NCI-H510A (cell line): ENCODE data around the gene ARHGEF28.

Source experiments
- DNase-seq: peaks from one replicate; lab custom pipeline; 2025; lab: John Stamatoyannopoulos, UW

Gene ARHGEF28

DNA sequence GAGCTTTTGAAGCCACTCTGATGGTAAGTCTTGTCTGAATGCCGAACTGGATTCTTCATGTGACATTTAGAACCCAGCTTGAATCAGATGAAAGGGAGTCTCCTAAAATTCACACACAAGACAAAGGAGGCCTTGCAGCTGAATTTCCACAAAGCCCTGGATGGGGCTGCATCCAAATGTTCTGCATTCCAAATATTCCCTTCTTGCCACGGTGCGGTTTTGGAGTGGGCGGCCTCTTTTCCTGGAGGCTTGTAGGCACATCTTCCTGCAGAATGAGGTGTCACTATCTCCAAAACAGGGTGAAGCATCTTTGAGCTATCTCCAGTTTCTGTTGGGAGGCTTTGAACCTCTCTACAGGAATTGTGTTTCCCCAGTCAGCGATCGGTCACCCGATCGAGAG, 342.7 kb downstream of the ARHGEF28 start:
- DNase-seq = no peak

- DNase-seq = no peak
These were observed 343.4 kb downstream of the ARHGEF28 start for GRCh38 chr5:73969195-73970036.

GRCh38 chr5:73971326-73971725, 345.3 kb downstream of the ARHGEF28 start:
- no peak for DNase-seq

GRCh38 chr5:73973135-73973534, 347.1 kb downstream of the ARHGEF28 start:
- no peak for DNase-seq

- DNase-seq = no peak
These were observed 348.9 kb downstream of the ARHGEF28 start for GRCh38 chr5:73974871-73975360.

DNA sequence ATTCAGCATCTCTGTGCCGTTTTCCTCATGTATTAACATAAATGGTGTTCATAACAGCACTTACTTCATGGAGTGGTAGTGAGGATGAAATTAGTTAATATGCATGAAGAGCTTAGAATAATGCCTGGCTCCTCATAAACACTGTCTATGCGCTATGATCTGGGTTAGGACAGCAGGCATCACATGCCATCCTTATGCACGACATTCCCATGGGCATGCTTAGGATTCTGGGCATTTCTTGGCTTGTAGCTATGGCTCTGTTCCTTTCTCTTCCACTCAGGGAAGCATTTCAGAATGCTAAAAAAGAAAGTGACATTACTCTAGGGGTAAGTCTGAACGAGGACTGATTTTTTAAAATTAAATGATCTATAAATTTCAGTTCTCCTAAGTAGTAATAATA, 349.8 kb downstream of the ARHGEF28 start:
- no peak for DNase-seq

DNA sequence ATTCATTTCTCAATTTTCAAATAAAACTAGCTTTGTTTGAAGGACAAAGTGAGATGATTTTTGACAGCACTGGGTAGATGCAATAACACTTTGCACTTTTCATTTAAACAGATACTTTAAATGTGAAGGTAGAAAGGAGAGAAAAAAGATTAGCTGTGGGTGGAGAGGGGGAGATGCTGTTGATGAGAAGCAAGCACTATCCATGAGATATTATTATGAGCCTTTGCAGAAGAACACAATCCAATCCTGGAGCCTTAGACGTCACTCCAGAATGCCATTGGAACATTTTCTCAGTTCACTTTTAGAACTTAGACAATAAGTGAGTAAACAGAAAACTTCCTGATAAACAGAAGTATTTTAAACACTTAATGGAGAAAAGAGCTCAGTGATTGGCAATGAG, 351.1 kb downstream of the ARHGEF28 start:
- no peak for DNase-seq

- DNase-seq = no peak
These were observed 353.3 kb downstream of the ARHGEF28 start for GRCh38 chr5:73979321-73979720.

DNA sequence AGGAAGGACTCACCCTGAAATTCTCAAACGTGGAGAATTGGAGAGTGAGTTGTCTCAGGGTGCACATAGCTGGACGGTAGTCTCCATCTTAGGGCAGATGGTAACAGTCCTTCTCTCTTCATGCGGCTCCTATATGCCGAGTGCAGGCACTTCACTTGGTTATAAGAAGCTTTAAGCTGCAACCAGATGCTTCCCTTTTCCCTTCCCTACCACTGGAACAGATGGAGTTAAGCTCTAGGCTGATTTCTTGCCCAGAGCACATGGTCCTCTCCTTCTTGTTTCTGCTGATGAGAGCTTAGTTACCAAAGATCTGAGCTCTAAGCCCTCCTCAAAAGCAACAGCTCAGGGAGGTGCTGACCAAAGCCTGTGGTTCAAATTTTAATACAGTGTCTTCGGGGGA, 355.7 kb downstream of the ARHGEF28 start:
- DNase-seq = no peak

DNA sequence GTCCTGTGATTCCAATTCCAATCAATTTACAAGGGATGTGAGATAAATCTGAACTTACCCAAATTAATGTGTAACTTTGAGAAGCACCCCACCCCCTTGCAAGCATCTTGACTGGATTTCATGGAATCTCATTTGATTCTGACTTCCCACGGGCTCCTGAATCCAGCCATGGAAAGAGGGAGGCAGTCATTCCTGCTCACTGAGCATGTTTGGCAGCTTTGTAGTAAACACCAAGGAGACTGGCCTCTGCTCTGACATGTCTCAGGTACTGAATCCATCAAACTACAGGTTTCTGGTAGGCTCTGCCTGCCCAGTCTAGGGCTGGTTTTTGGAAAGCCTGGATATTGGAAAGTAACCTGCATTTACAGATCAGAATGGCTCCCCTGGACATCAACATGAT, 357.6 kb downstream of the ARHGEF28 start:
- no peak for DNase-seq

DNA sequence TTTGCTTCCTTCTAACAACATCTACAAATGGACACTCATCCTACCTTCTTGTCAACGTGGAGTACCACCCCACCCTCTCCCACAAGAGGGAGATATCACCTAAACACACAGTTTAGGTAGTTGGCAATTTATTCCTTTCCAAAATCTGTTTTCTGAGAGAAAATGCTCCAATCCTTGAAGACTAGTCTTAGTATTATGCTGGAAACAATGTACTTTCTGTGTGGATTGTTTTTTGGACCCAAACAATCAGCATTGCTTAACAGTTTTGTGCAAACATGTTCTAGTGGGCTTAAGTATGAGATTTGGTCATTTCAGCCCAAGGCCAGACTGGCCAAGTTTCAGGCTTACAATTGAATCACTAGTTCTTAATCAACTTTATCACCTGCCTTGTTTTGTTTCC, 359.1 kb downstream of the ARHGEF28 start:
- no peak for DNase-seq

- no peak for DNase-seq
These were observed 360.7 kb downstream of the ARHGEF28 start for GRCh38 chr5:73986729-73987128.

DNA sequence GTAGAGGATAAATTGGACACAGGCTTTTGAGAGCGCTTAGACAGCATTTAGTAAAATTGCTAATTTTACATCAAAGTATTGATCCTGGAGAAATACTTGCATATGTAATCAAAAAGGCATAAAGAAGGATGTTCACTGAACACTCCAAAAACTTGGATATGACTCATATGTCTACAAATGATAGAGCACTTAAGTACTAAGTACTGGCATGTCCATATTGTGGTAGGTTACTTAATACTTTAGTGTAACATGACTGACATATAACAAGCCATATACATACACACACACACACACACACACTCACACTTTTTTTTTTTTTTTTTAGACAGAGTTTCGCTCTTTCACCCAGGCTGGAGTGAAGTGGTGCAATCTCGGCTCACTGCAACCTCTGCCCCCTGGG, 361.9 kb downstream of the ARHGEF28 start:
- DNase-seq = no peak

DNA sequence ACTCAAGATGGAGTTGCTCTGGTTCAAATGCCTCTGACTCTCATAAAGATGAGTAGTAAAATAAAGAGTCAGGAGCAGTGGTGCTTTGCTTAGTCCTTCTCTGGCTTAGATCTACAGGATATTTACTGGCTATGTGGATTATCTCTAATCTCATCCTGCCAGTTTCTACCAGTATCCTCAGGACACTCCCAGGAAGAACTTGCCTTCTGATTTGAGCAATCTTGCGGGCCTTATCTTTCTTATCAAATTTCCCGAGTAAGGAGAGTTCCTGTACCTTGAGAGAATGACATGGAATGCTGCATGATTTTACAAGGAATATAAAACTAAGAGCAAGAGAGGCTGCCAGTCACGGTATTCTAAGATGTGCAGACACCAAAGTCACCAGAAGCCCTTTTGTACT, 364.0 kb downstream of the ARHGEF28 start:
- no peak for DNase-seq
